Body of pancreas (tissue), 4 donors: ENCODE data around the gene CLEC4C. TPM values are rescaled to one million over a fixed set of nuclear protein-coding genes. Genes with fewer than 3 reads are reported as not detected.
"Not testable (repeated sequence)": the region's sequence is repeated elsewhere in the genome, so short reads cannot be mapped to it uniquely, and the experiment has no call there.

Source experiments
- ATAC-seq: fragments of 150-250 bp; one replicate; pipeline ENCODE4 v1.9.1; 2016
- DNase-seq, 4 donors: peaks; one replicate each; pipeline ENCODE4 v3.0.0-alpha.2; 2019
- H3K27ac ChIP-seq, 4 donors: fragments of 200-600 bp; sonication (generic); 1 replicate in 3 of 4; 2 replicates in 1 of 4; pipeline versions ENCODE4 v1.5.1 to v1.6.1; 2016 to 2019; ENCODE audit warnings: mild to moderate bottlenecking in 1 of 4, mixed read lengths in 1 of 4, moderate library complexity in 1 of 4
- H3K27me3 ChIP-seq, 2 donors: fragments of 200-600 bp; sonication (generic); one replicate each; pipeline ENCODE4 v1.6.0; 2016; ENCODE audit warnings: mild to moderate bottlenecking in 1 of 2
- H3K36me3 ChIP-seq, 2 donors: fragments of 200-600 bp; sonication (generic); replicated peaks in 1 of 2; 2 replicates each; pipeline ENCODE4 v1.5.1; 2016; ENCODE audit warnings: low read depth in 2 of 2; ENCODE audit not compliant: insufficient read depth in 1 of 2
- H3K4me1 ChIP-seq: fragments of 200-600 bp; sonication (generic); one replicate; pipeline ENCODE4 v1.6.0; 2016
- H3K4me3 ChIP-seq, 2 donors: fragments of 200-600 bp; sonication (generic); 1 replicate in 1 of 2; 2 replicates in 1 of 2; pipeline ENCODE4 v1.5.1; 2016 to 2019
- H3K9me3 ChIP-seq, 3 donors: fragments of 200-600 bp; sonication (generic); 1 replicate in 2 of 3; 2 replicates in 1 of 3; pipeline ENCODE4 v1.5.1; 2016
- CTCF ChIP-seq, 7 experiments: fragments of 450-650 bp in 4 of 7; fragments of 200-600 bp in 3 of 7; sonication (generic) in 3 of 7; IDR thresholded peaks; one replicate each; pipeline ENCODE4 v1.5.1; 2016 to 2019; ENCODE audit warnings: antibody characterized with exemption in 7 of 7
- POLR2A ChIP-seq, 3 donors: fragments of 450-650 bp; IDR thresholded peaks; one replicate each; pipeline ENCODE4 v1.6.1; 2016; ENCODE audit warnings: antibody characterized with exemption in 3 of 3, mild to moderate bottlenecking in 2 of 3
- WGBS, 2 donors: methylation state at CpG; one replicate each; pipeline ENCODE4 v1.1.5; 2017; 5-methylcytosine and 5-hydroxymethylcytosine counted together
- intact Hi-C: fragments of 100-400 bp; cut with DNase I; formaldehyde crosslinking; loops from one replicate; pipeline ENCODE4 v1.15.1; 2023
- total RNA-seq, 2 donors: library from RNA; depleted of rRNA; stranded (reverse); fragments of >200 nt; gene quantifications; one replicate each; pipeline ENCODE4 v1.1.0, GENCODE V29; 2016

The CLEC4C gene
- total RNA-seq, 2 donors from 2014 or later: not detected

GRCh38 chr12:7750350-7750749 is 3.2 kb upstream of the CLEC4C start:
- no peaks in the 10 kb centered on the region for H3K27me3 ChIP-seq
- no peak overlapping the region for H3K4me3 ChIP-seq
- no peaks in the 10 kb centered on the region for H3K4me1 ChIP-seq
- intact Hi-C loops: no loop called here
- WGBS, 2 donors: 81 to 88% methylated on average over 5 to 6 of the region's 6 CpGs
- no peaks in the 10 kb centered on the region for H3K9me3 ChIP-seq
- DNase-seq (no peak), ATAC-seq (no peak)
- H3K36me3 ChIP-seq: no peaks in the 10 kb centered on the region
- TF ChIP-seq CTCF (IDR thresholded peaks at IDR 0.05) (no peak), POLR2A (IDR thresholded peaks at IDR 0.05) (no peak)
- H3K27ac ChIP-seq: no peak overlapping the region

- Histone ChIP-seq H3K9me3 (no peaks in the 10 kb centered on the region), H3K4me3 (no peak overlapping the region), H3K27me3 (no peaks in the 10 kb centered on the region), H3K36me3 (no peaks in the 10 kb centered on the region), H3K4me1 (no peaks in the 10 kb centered on the region), H3K27ac (no peak overlapping the region)
- TF ChIP-seq POLR2A (IDR thresholded peaks at IDR 0.05): no peak
- TF ChIP-seq CTCF (IDR thresholded peaks at IDR 0.05): no peak
- ATAC-seq (no peak), DNase-seq (no peak)
- intact Hi-C loops: no loop called here
- WGBS, 2 donors: 76 to 81% methylated on average over 8 of the region's 8 CpGs
Measured at GRCh38 chr12:7749442-7749841, 2.3 kb upstream of the CLEC4C start.

- no peaks in the 10 kb centered on the region for H3K27me3 ChIP-seq
- no peak overlapping the region for H3K27ac ChIP-seq
- ATAC-seq: no peak
- intact Hi-C loops: no loop called here
- no peaks in the 10 kb centered on the region for H3K36me3 ChIP-seq
- no peak for DNase-seq
- no peaks in the 10 kb centered on the region for H3K4me1 ChIP-seq
- H3K9me3 ChIP-seq: no peaks in the 10 kb centered on the region
- 27 to 38% methylated on average over 2 to 4 of the region's 4 CpGs for WGBS, 2 donors
- TF ChIP-seq POLR2A (IDR thresholded peaks at IDR 0.05) (no peak), CTCF (IDR thresholded peaks at IDR 0.05) (no peak)
- H3K4me3 ChIP-seq: no peak overlapping the region
Measured at GRCh38 chr12:7748852-7749251, 1.7 kb upstream of the CLEC4C start.

- H3K27ac ChIP-seq: no peak overlapping the region
- DNase-seq (no peak), ATAC-seq (no peak)
- no peaks in the 10 kb centered on the region for H3K36me3 ChIP-seq
- TF ChIP-seq POLR2A (IDR thresholded peaks at IDR 0.05): no peak
- TF ChIP-seq CTCF (IDR thresholded peaks at IDR 0.05): no peak
- H3K4me1 ChIP-seq: no peaks in the 10 kb centered on the region
- 36 to 43% methylated on average over 3 of the region's 3 CpGs for WGBS, 2 donors
- no peaks in the 10 kb centered on the region for H3K27me3 ChIP-seq
- intact Hi-C loops: no loop called here
- no peaks in the 10 kb centered on the region for H3K9me3 ChIP-seq
- no peak overlapping the region for H3K4me3 ChIP-seq
Measured at GRCh38 chr12:7732993-7733392, 14.2 kb downstream of the CLEC4C start.

- Histone ChIP-seq H3K4me3 (no peak overlapping the region), H3K27ac (no peak overlapping the region), H3K4me1 (no peaks in the 10 kb centered on the region), H3K9me3 (no peaks in the 10 kb centered on the region), H3K27me3 (no peaks in the 10 kb centered on the region), H3K36me3 (no peaks in the 10 kb centered on the region)
- TF ChIP-seq CTCF (IDR thresholded peaks at IDR 0.05) (no peak), POLR2A (IDR thresholded peaks at IDR 0.05) (no peak)
- DNase-seq (no peak), ATAC-seq (no peak)
- intact Hi-C loops: no loop called here
- 52 to 55% methylated on average over 5 of the region's 5 CpGs for WGBS, 2 donors
Measured at GRCh38 chr12:7731486-7731885, 15.7 kb downstream of the CLEC4C start.

GRCh38 chr12:7730984-7731383 is 16.2 kb downstream of the CLEC4C start:
- H3K9me3 ChIP-seq, intact Hi-C loops, H3K36me3 ChIP-seq, ATAC-seq, H3K4me3 ChIP-seq, H3K27ac ChIP-seq, DNase-seq, H3K4me1 ChIP-seq, H3K27me3 ChIP-seq: not testable (repeated sequence)
